T-helper 2 cell treated with Interferon-gamma antibody and Interleukin-4, amounts not matched to agents 100 ng/mL and 5 ng/mL, for 36 hours (primary cell): Measurements from ENCODE around the gene MACROH2A1. TPM values are rescaled to one million over a fixed set of nuclear protein-coding genes. Genes with fewer than 3 reads are reported as not detected.

Source experiments
- intact Hi-C: fragments of 100-400 bp; cut with micrococcal nuclease; formaldehyde crosslinking; loops from one replicate; pipeline ENCODE4 v1.15.1; 2023
- total RNA-seq: library from RNA; stranded (reverse); gene quantifications from 2 replicates; pipeline ENCODE4 v1.2.3, GENCODE V29; 2022

The MACROH2A1 gene
- 315 and 325 TPM in 2 replicates for total RNA-seq

DNA sequence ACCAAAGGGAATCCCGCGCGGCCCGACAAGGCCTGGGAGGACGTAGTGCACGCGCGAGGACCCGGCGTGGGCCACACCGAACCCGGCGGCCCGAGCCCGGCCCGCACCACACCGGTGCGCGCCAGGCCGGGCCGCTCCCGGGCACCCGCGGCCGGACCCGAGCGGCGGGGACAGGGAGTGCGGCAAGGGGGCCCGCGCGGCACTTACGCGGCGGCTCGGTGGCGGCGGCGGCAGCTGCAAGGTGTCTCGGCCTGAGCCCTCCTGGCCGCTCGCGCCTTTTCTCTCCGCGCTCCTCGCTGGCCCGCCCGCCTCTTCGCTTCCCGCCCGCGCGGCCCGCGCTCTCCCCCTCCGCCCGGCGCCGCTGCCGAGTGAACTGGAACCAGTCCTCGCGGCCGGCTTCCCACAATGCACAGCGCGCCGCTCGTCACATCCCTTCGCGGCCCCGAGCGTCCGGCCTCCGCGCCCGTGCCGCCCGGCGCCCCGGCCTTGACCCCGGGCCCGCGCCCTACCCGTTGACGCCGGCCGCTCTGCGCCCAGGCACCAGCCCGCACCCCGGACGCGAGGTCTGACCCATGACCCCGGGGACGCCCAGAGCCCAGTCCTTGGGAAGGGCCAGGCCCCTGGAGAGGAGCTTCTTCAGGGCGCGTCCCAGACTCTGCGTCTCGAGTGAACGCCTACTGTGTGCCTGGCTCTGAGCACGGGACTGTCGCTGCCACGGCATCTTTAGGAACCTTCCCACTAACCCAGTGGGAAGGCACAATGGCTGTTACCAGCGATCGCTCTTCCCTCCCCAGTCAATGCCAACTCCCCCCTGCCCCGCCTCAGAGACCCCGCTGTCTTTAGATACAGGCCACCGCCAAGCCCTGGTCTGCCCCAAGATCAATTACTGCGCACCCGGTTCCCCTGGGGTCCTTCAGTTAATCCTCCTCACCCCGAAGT is at the start of gene MACROH2A1:
TSS of gene MACROH2A1 (minus strand) at position 377 of the 939 bp plus-strand sequence. CDS start 10,138 bp downstream, outside the sequence.
- intact Hi-C loops: loop anchor here (1.0 to 10.0 kb wide), 3 partner anchors 22 to 494 kb away; partner anchors contain the start of gene PCBD2

DNA sequence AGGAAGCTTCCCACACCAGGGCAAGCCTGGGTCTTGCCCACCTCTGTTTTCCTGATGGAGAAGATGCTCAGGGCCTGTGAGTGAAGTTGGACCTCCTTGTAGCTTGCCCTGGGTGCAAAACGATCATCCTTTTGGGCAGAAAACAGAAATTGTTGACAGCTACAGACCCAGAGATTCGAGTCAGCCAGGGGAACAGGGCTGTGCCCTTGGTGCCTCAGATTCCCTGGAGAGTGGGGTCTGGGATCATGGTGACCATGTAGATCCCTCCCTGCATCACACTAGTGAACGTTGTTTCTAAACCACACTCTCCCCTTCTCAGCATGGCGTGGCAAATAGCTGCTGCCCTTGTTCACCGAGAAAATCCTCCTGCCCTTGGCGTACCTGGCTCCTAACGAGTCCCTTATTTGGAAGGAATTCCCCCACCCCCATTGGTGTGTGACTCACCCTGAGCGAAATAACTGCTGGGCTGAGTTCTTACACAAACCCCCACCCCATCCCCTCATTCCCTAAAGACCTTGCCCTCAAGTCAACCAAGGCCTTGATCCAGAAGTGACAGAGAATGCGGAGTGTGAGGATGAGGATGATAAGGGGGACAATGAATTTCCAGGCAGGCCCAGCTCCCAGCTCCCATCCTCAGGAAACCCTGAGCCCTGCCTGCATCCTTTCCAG is 49.2 kb upstream of the MACROH2A1 start:
- intact Hi-C loops: no loop called here

DNA sequence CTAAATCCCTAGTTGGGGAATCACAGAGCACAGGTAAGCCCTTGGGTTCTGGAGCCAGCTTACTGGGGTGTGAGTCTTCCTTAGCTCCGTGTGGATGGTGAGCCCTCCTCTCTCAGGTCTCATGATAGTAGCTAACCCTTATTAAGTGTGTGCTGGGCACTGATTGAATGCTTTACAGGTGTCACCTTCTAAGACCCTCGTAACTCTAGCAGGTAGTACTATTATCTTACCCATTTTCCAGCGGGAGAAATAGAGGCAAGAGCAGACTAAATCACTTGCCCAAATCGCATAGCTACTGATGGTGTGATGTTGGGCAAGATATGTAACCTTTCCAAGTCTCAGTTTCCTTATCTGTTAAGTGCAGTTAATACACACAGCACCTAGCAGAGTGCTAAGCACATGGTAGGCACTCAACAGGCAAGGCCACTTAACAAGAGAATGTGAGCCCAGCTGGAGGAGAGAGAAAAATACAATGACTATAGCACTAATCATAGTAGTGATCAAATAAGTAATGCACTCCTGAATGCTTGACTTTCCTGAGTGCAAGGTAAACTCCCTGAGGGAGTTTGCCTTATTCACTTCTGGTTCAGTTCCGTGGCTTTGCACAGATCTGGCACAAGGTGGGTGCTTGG is 48.4 kb upstream of the MACROH2A1 start, which contains the start of gene DCANP1:
TSS of gene DCANP1 (minus strand) at position 51 of the 632 bp plus-strand sequence. CDS start 240 bp downstream, outside the sequence.
- intact Hi-C loops: no loop called here

- intact Hi-C loops: no loop called here
Observed at GRCh38 chr5:135446615-135447014, 47.6 kb upstream of the MACROH2A1 start.

GRCh38 chr5:135446206-135446605 is 47.2 kb upstream of the MACROH2A1 start:
- intact Hi-C loops: no loop called here

DNA sequence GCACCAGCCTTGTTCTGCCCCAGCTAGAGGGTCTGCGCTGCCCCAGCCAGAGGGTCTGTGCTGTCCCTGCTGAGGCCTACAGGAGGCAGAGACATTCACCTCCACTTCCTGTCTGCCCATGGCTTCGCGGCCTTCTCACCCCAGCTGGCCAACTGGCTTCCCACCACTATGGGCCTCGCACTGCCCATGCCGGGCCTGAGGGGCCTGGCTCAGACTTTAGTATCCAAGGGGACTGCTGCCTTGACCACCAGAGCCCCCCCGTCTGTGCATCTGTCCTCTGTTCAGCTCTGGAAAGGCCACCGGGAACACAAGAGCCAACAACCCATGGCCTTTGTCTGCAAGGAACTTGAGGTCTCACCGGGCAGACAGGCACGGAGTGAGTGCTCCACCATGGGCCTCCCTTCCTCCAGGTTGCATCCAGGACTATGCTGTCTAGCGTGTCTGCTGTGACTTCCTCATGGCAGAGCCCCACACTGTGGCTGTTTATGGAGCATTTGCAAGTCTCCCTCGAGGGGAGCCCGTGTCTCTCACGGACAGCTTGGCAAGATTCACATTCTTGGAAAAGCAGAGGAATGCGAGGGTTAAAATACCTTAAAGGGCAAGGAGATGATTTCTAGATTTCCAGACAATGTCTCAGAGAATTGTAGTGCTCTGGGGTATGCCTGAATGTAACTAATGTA is 46.4 kb upstream of the MACROH2A1 start:
- intact Hi-C loops: no loop called here

- intact Hi-C loops: no loop called here
Observed at GRCh38 chr5:135444881-135445280, 45.9 kb upstream of the MACROH2A1 start.

GRCh38 chr5:135444360-135444759 is 45.3 kb upstream of the MACROH2A1 start:
- intact Hi-C loops: no loop called here

DNA sequence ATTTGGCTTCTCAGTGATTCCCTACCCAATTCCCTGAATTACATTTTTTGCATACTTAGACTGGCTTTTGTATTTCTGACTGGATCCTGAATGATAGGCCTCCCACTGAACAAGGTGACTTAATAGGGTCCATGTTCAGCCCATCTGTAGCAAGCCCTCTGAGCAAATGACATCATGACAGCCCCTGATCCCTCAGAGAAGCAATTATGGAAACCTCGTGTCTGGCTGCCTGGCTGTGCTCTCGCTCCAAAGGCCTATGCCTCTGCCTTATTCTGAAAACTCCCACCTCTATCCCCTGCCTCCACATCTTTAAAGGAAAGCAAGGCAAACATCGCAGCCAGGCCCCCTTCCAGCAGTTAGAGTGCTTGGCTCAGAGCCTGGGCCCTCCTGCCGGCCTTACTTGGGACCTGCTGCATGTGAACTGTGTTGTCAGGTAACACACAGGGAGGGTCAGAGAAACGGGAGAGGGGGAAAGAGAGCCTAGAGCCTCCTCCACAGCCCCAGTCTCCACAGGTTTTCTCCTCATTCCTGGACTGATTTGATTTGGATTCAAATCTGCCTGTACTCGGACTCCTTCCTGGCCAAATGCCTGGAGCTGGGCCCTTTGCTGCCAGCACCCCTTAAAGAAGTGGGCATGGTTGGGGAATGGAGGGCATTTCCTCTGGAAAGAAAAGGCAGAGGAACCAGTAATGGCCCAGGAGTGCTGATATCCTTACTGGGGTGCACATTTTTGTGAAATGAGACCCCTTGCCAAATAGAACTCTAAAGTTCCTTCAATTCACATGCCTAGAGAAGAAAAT is 44.3 kb upstream of the MACROH2A1 start:
- intact Hi-C loops: no loop called here

DNA sequence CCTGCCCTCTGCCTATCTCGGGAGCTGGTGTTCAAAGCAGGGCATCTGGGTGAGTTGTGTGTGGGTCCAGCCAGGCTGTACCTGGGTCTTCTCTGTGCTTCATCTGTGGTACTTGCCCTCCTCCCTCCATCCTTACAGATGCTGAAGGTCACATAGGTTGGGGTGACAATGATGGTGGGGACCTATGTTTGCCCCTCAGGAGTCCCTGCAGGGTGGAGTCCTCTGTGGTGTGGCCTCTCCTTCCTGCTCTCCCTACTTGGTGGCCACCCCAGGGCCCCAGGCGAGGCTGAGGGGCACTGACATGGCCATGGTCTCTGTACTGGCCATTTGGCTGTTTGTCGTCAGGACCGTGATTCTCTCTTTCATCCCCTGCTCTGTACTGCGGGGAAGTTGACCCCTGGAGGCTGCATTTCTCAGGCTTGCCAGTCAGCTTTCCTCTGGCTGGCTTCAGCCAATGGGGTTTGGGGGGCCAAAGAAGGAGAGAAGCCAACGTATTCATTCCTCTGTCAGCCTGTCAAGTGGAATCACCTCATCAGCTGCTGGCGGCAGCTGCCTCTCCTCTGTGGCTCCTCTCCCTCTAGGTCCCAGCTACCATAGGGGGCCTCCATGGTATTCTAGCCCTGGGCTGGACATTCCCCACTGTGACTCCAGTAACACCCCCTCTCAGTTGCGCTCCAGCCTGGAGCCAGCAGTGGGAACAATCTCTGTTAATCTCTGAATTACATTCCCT is 43.6 kb upstream of the MACROH2A1 start:
- intact Hi-C loops: no loop called here

DNA sequence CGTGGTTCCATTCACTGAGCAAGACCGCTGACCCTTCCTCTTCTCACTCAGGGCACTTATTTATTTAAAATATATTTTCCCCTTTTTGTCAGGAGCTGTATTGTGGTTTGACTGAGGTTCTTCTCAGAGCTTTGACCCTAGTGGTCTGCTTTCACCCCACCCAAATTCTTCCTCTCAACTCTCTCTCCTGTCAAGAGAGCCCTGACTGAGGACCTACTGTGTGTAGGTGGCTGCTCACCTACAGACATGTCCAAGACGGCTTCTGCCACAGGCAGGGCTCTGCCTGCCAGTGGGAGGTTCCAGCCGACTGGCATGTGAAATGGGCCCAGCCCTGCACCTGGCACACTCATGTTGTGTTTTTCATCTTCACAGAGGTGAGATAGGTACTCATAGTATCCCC is 42.9 kb upstream of the MACROH2A1 start:
- intact Hi-C loops: no loop called here

DNA sequence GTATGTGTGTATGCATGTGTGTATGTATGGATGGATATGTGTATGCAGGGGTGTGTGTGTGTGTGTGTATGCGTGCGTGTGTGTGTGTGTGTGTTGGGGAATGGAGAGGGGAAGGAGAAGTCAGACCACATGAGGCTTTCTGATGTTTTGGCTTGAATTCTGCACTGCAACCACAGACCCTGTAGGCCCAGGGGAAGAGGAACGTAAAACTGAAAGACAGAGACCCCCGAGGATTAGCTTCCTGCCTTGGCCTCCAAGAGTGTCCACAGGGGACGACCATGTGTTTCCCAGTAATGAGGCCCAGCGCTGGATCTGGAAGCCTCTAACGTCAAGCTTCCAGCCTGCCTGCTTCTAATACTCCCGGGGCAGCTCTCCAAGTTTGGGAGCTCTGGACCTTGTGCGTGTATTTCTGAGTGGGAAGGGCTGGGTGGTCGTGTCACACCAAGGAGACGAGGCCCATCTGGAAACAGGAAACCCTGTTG is 42.4 kb upstream of the MACROH2A1 start:
- intact Hi-C loops: no loop called here

DNA sequence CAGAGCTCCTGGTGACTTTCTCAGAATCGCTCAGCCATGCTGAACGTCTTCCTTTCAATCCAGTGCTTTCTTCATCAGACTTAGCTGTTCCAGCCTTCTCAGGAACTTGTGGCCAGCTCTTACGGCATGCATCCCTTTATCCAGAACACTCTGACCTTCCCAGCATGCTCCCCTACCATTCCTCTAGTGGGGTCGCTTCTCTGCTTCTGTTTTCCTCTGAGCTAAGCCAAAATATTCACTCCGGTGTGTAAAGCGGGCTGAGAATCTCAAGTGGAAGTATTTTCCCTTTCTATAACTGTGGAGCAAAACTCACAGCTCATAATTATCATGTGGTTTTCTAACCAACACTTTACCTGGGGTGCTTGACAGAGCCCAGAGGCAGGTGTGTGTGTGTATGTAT is 41.9 kb upstream of the MACROH2A1 start:
- intact Hi-C loops: no loop called here

GRCh38 chr5:135439231-135440205 is 40.5 kb upstream of the MACROH2A1 start:
- intact Hi-C loops: no loop called here

DNA sequence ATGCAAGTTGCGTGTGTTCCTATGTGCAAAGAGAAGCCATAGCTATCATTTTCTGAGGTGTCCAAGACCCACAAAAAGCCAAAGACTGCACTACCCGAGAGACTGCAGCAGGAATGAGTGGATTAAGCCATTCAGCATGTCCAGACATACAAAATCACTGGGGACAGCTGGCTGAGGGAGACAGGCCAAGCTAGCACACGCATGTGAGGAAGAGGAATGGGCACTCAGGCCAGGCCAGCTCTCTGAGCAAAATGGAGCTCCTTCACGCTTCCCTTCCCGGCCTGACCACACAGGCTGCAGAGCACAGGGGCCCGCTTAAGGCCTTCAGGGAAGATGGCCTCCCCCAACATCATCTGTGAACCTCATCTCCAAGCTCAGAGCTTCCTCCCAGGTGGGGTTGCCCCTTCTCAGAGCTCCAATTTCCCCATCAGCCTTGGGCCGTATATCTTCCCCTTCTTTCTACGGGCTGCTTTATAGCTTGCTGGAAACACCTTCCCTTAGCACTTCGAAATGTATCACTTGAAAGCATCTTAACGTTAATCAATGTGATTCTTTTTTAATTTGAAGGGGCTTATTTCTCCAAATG is 39.7 kb upstream of the MACROH2A1 start:
- intact Hi-C loops: no loop called here

GRCh38 chr5:135437796-135438560 is 38.9 kb upstream of the MACROH2A1 start:
- intact Hi-C loops: no loop called here

DNA sequence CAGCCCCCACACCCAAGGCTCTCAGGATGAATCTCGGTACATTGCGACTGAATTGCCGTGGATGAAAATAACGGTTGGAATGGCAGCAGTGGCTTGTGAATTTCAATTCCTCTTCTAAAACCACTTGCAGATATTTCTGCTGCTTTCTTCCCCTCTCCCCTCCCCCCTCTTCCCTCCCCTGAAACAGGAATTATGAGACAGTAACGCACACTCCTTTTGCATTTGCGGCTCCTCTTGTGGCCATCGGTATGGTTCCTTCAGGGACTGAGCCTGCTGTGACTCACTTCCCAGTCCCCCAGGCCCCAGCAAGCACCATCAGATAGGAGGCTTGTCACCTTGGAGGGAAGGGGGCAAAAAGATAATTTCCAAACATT is 38.4 kb upstream of the MACROH2A1 start:
- intact Hi-C loops: no loop called here
